ENCODE measurements around the gene PHACTR2. TPM values are rescaled to one million over a fixed set of nuclear protein-coding genes. Genes with fewer than 3 reads are reported as not detected.

PHACTR2 gene
- total RNA-seq, 1 donor from 2014 or later: 44.7 TPM

DNA sequence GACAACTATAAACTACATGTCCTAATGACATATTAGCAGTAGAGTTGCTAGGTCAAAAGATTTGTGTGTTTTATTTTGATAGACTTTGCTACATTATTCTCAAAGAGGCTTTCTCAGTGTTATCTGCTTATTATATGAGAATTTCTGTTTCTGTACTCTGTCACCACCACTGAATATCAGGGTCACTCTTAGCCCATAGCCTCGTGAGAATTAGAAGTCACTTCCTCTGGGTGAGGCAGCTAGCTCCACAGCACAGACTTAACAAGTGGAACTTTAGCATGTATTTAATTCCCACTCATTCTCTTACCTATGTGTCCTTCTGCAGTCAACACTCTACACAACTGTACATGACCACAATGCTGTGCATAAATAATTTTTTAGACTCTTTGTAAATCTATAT is 6.7 kb downstream of the PHACTR2 start:
- Histone ChIP-seq H4K20me1 (ENCODE audit: insufficient read depth, low read length) (peaks cover 3% of the 10 kb centered on the region), H3K36me3 (ENCODE audit: insufficient read depth, low read length) (no peaks in the 10 kb centered on the region), H3K27me3 (ENCODE audit: insufficient read depth, low read length) (no peaks in the 10 kb centered on the region), H3K79me2 (ENCODE audit: insufficient read depth, low read length) (peaks cover 84% of the 10 kb centered on the region), H3K9me3 (ENCODE audit: insufficient read depth, low read depth, low read length) (peaks cover 4% of the 10 kb centered on the region), H2AFZ (ENCODE audit: low read depth, low read length) (no peak overlapping the region), H3K4me1 (ENCODE audit: insufficient read depth, low read length) (peaks cover 21% of the 10 kb centered on the region), H3K27ac (ENCODE audit: low read depth, low read length) (no peak overlapping the region), H3K9ac (ENCODE audit: low read length) (no peak overlapping the region), H3K4me3 (ENCODE audit: insufficient read depth, low read depth, low read length) (no peak overlapping the region), H3K4me2 (ENCODE audit: low read length) (no peak overlapping the region)
- FAIRE-seq: no peak
- no peaks in the 10 kb centered on the region for H3K27me3 Mint-ChIP-seq (ENCODE audit: low read depth, unreplicated experiment)
- TF ChIP-seq, protein P1, sequence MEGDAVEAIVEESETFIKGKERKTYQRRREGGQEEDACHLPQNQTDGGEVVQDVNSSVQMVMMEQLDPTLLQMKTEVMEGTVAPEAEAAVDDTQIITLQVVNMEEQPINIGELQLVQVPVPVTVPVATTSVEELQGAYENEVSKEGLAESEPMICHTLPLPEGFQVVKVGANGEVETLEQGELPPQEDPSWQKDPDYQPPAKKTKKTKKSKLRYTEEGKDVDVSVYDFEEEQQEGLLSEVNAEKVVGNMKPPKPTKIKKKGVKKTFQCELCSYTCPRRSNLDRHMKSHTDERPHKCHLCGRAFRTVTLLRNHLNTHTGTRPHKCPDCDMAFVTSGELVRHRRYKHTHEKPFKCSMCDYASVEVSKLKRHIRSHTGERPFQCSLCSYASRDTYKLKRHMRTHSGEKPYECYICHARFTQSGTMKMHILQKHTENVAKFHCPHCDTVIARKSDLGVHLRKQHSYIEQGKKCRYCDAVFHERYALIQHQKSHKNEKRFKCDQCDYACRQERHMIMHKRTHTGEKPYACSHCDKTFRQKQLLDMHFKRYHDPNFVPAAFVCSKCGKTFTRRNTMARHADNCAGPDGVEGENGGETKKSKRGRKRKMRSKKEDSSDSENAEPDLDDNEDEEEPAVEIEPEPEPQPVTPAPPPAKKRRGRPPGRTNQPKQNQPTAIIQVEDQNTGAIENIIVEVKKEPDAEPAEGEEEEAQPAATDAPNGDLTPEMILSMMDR (IDR thresholded peaks at IDR 0.05; ENCODE audit: insufficient read depth, low read depth, low read length): no peak
- no peak for TF ChIP-seq EZH2 (IDR thresholded peaks at IDR 0.05; ENCODE audit: insufficient read depth, low read length)
- no peak for DNase-seq (ENCODE audit: low read depth)
- no peak overlapping the region for H3K4me3 Mint-ChIP-seq (ENCODE audit: unreplicated experiment)
- peaks cover 6% of the 10 kb centered on the region for H3K36me3 Mint-ChIP-seq (ENCODE audit: low read depth, unreplicated experiment)
- H3K27ac Mint-ChIP-seq (ENCODE audit: unreplicated experiment): no peak overlapping the region
- H3K9me3 Mint-ChIP-seq (ENCODE audit: unreplicated experiment): peaks cover 11% of the 10 kb centered on the region
- H3K4me1 Mint-ChIP-seq (ENCODE audit: low read depth, unreplicated experiment): peaks cover 25% of the 10 kb centered on the region

DNA sequence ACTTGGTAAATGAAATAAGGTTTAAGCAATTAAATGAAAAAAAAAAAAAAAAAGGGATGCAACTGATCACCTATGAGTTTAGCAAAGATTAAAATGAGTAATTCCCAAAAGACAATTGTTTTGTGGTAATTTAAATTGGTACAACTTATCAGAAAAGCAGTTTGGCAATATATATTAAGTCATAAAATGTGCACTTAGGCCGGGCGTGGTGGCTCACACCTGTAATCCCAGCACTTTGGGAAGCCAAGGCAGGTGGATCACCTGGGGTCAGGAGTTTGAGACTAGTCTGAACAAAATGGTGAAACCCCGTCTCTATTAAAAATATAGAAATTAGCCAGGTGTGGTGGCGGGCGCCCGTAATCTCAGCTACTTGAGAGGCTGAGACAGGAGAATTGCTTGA is 7.9 kb downstream of the PHACTR2 start:
- peaks cover 25% of the 10 kb centered on the region for H3K4me1 Mint-ChIP-seq (ENCODE audit: low read depth, unreplicated experiment)
- H3K36me3 ChIP-seq (ENCODE audit: insufficient read depth, low read length): no peaks in the 10 kb centered on the region

DNA sequence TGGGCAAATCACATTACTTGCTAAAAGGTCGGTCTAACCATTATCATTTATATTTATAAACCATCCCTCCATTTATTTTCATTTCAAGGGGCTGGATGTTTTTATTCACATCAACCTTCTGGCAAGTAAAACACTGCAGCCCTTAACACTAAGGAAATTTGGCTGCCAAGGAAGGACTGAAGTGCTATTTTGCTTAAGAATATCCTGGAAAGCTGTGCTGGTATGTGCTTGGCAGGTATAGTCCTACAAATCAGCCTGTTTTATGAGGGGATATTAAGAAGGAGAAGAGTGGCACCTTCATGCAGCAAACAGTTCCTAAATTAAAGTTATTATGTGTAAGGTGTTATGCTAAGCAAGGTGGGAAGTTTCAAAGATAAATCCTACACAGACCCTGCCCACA is 9.8 kb downstream of the PHACTR2 start:
- no peak overlapping the region for H3K4me3 Mint-ChIP-seq (ENCODE audit: unreplicated experiment)
- H3K9me3 Mint-ChIP-seq (ENCODE audit: unreplicated experiment): peaks cover 6% of the 10 kb centered on the region
- H3K9me3 ChIP-seq (ENCODE audit: insufficient read depth, low read depth, low read length): peaks cover 4% of the 10 kb centered on the region
- peaks cover 32% of the 10 kb centered on the region for H3K4me1 Mint-ChIP-seq (ENCODE audit: low read depth, unreplicated experiment)
- H4K20me1 ChIP-seq (ENCODE audit: insufficient read depth, low read length): peaks cover 3% of the 10 kb centered on the region
- peak overlapping the region; percentile 65 for H3K4me2 ChIP-seq (ENCODE audit: low read length)
- DNase-seq (ENCODE audit: low read depth) (no peak), FAIRE-seq (no peak)
- H3K9ac ChIP-seq (ENCODE audit: low read length): peak overlapping the region; percentile 1
- H3K27ac ChIP-seq (ENCODE audit: low read depth, low read length): peak overlapping the region; percentile 34
- no peaks in the 10 kb centered on the region for H3K27me3 ChIP-seq (ENCODE audit: insufficient read depth, low read length)
- peaks cover 18% of the 10 kb centered on the region for H3K4me1 ChIP-seq (ENCODE audit: insufficient read depth, low read length)
- no peaks in the 10 kb centered on the region for H3K27me3 Mint-ChIP-seq (ENCODE audit: low read depth, unreplicated experiment)
- TF ChIP-seq EZH2 (IDR thresholded peaks at IDR 0.05; ENCODE audit: insufficient read depth, low read length): no peak
- TF ChIP-seq, protein P1 (IDR thresholded peaks at IDR 0.05; ENCODE audit: insufficient read depth, low read depth, low read length): no peak
- no peak overlapping the region for H3K4me3 ChIP-seq (ENCODE audit: insufficient read depth, low read depth, low read length)
- no peak overlapping the region for H2AFZ ChIP-seq (ENCODE audit: low read depth, low read length)
- peaks cover 82% of the 10 kb centered on the region for H3K79me2 ChIP-seq (ENCODE audit: insufficient read depth, low read length)
- H3K36me3 Mint-ChIP-seq (ENCODE audit: low read depth, unreplicated experiment): peaks cover 4% of the 10 kb centered on the region
- no peaks in the 10 kb centered on the region for H3K36me3 ChIP-seq (ENCODE audit: insufficient read depth, low read length)
- no peak overlapping the region for H3K27ac Mint-ChIP-seq (ENCODE audit: unreplicated experiment)

More for the DNA sequence above, 7.9 kb downstream of the PHACTR2 start:
- Histone ChIP-seq H3K27me3 (ENCODE audit: insufficient read depth, low read length) (no peaks in the 10 kb centered on the region), H3K9me3 (ENCODE audit: insufficient read depth, low read depth, low read length) (peaks cover 4% of the 10 kb centered on the region), H4K20me1 (ENCODE audit: insufficient read depth, low read length) (peaks cover 3% of the 10 kb centered on the region), H3K9ac (ENCODE audit: low read length) (no peak overlapping the region), H3K4me1 (ENCODE audit: insufficient read depth, low read length) (peaks cover 18% of the 10 kb centered on the region), H3K27ac (ENCODE audit: low read depth, low read length) (no peak overlapping the region), H3K4me3 (ENCODE audit: insufficient read depth, low read depth, low read length) (no peak overlapping the region), H3K79me2 (ENCODE audit: insufficient read depth, low read length) (peaks cover 82% of the 10 kb centered on the region), H2AFZ (ENCODE audit: low read depth, low read length) (no peak overlapping the region), H3K4me2 (ENCODE audit: low read length) (no peak overlapping the region)
- FAIRE-seq (peak; percentile 23), DNase-seq (ENCODE audit: low read depth) (no peak)
- peaks cover 6% of the 10 kb centered on the region for H3K36me3 Mint-ChIP-seq (ENCODE audit: low read depth, unreplicated experiment)
- H3K4me3 Mint-ChIP-seq (ENCODE audit: unreplicated experiment): no peak overlapping the region
- peaks cover 13% of the 10 kb centered on the region for H3K9me3 Mint-ChIP-seq (ENCODE audit: unreplicated experiment)
- H3K27ac Mint-ChIP-seq (ENCODE audit: unreplicated experiment): no peak overlapping the region
- TF ChIP-seq, protein P1 (IDR thresholded peaks at IDR 0.05; ENCODE audit: insufficient read depth, low read depth, low read length): no peak
- no peaks in the 10 kb centered on the region for H3K27me3 Mint-ChIP-seq (ENCODE audit: low read depth, unreplicated experiment)

All from astrocyte (in vitro differentiated cells and primary cell).